HL-60 (cell line): ENCODE data around the gene RPL10A.

Source experiments
- DNase-seq, 2 experiments: peaks; one replicate each; pipeline ENCODE4 v3.0.0-alpha.2; 2010 to 2020; ENCODE audit warnings: low read depth in 1 of 2, low spot score in 1 of 2
- H3K27ac ChIP-seq: fragments of 250-450 bp; sonication (Bioruptor Pico); replicated peaks from 2 replicates; pipeline ENCODE4 v1.5.1; 2020; ENCODE audit warnings: mild to moderate bottlenecking, moderate library complexity
- H3K27me3 ChIP-seq: fragments of 250-450 bp; sonication (Bioruptor Pico); 2 replicates; pipeline ENCODE4 v1.5.1; 2021; ENCODE audit warnings: mild to moderate bottlenecking, moderate library complexity; ENCODE audit not compliant: insufficient read depth, poor library complexity, severe bottlenecking
- H3K4me3 ChIP-seq: replicated peaks from 2 replicates; pipeline ENCODE4 v1.5.1; 2011; ENCODE audit warnings: mild to moderate bottlenecking, control low read depth, low read length; ENCODE audit not compliant: insufficient read depth
- CTCF ChIP-seq: IDR thresholded peaks from one replicate; pipeline ENCODE4 v1.5.1; 2011; ENCODE audit warnings: low read length, control low read depth, inconsistent platforms; ENCODE audit not compliant: insufficient read depth
- GABPA ChIP-seq: IDR thresholded peaks from 2 replicates; pipeline ENCODE4 v1.6.1; 2012; ENCODE audit warnings: low read depth
- POLR2AphosphoS5 ChIP-seq: IDR thresholded peaks from 2 replicates; pipeline ENCODE4 v1.6.1; 2012; ENCODE audit warnings: low read depth
- REST ChIP-seq: IDR thresholded peaks from 2 replicates; pipeline ENCODE4 v1.6.1; 2012; ENCODE audit warnings: low read depth; ENCODE audit not compliant: insufficient replicate concordance
- SPI1 ChIP-seq: IDR thresholded peaks from 2 replicates; pipeline ENCODE4 v1.6.1; 2012; ENCODE audit warnings: low read depth, mild to moderate bottlenecking, borderline replicate concordance

The RPL10A gene

GRCh38 chr6:35481226-35481625 lies 13.0 kb downstream of the RPL10A start:
- no peak overlapping the region for H3K27ac ChIP-seq
- DNase-seq: no peak
- no peak for TF ChIP-seq REST
- TF ChIP-seq GABPA: no peak
- no peak for TF ChIP-seq CTCF
- TF ChIP-seq SPI1: no peak
- TF ChIP-seq POLR2AphosphoS5: no peak
- H3K4me3 ChIP-seq: no peak overlapping the region
- H3K27me3 ChIP-seq: no peaks in the 10 kb centered on the region

- Histone ChIP-seq H3K4me3 (no peak overlapping the region), H3K27ac (no peak overlapping the region), H3K27me3 (no peaks in the 10 kb centered on the region)
- no peak for DNase-seq
- TF ChIP-seq POLR2AphosphoS5 (no peak), GABPA (no peak), SPI1 (no peak), CTCF (no peak), REST (no peak)
Observed at GRCh38 chr6:35483062-35483461, 14.9 kb downstream of the RPL10A start.

GRCh38 chr6:35483490-35483889 lies 15.3 kb downstream of the RPL10A start:
- Histone ChIP-seq H3K4me3 (no peak overlapping the region), H3K27me3 (no peaks in the 10 kb centered on the region), H3K27ac (peak overlapping the region; percentile 28; the same call in 1 of the 2 replicates)
- TF ChIP-seq CTCF: no peak
- no peak for TF ChIP-seq GABPA
- TF ChIP-seq REST: no peak
- no peak for TF ChIP-seq POLR2AphosphoS5
- TF ChIP-seq SPI1: no peak
- no peak for DNase-seq
